Body of pancreas (tissue), 4 donors: Measurements from ENCODE around the gene CISD3.

Source experiments
- POLR2A ChIP-seq, 3 donors: fragments of 450-650 bp; IDR thresholded peaks; one replicate each; pipeline ENCODE4 v1.6.1; 2016; ENCODE audit warnings: antibody characterized with exemption in 3 of 3, mild to moderate bottlenecking in 2 of 3
- TF ChIP-seq, protein P1 (sequence below), 7 experiments: fragments of 450-650 bp in 4 of 7; fragments of 200-600 bp in 3 of 7; sonication (generic) in 3 of 7; IDR thresholded peaks; one replicate each; pipeline ENCODE4 v1.5.1; 2016 to 2019; ENCODE audit warnings: antibody characterized with exemption in 7 of 7

DNA sequence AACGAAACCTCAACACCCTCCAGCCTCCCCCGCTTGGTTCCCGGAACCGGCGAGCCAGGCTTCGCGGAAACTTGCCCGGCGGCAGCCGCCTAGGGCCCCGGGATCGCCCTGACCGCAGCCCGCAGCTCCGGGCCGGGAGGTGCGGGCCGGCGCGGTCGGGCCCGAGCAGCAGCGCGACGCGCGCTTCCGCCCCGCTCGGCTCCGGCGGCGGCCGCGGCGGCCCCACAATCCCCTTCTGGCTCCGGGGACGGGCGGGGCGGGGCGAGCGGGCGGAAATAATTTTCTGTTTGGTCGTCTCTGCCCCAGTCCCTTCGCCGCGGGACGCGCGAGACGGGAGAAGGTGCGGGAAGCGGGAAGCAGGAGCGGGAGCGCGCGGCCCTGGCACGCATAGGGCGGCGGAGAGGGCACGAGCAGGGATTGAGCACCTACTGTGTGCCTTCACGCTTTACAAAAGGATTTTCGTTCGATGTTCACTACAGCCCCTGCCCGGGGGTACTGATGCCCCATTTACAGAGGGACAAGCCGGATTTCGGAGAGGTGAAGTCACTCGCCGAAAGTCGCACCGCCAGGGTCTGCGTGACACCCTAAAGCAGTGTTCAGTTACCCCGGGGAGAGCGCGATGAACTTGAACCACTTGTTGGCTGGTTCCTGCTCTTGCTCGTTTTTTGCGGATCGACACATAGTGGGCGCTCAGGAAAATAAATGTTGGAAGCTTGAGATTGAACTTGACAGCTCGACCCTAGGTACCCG is 27.8 kb upstream of the CISD3 start:
- TF ChIP-seq, protein P1, sequence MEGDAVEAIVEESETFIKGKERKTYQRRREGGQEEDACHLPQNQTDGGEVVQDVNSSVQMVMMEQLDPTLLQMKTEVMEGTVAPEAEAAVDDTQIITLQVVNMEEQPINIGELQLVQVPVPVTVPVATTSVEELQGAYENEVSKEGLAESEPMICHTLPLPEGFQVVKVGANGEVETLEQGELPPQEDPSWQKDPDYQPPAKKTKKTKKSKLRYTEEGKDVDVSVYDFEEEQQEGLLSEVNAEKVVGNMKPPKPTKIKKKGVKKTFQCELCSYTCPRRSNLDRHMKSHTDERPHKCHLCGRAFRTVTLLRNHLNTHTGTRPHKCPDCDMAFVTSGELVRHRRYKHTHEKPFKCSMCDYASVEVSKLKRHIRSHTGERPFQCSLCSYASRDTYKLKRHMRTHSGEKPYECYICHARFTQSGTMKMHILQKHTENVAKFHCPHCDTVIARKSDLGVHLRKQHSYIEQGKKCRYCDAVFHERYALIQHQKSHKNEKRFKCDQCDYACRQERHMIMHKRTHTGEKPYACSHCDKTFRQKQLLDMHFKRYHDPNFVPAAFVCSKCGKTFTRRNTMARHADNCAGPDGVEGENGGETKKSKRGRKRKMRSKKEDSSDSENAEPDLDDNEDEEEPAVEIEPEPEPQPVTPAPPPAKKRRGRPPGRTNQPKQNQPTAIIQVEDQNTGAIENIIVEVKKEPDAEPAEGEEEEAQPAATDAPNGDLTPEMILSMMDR (IDR thresholded peaks at IDR 0.05): no peak
- TF ChIP-seq POLR2A (IDR thresholded peaks at IDR 0.05): peak; percentile 70 to 92 (median 88)
